NK-92 treated with Interleukin-12 subunit alpha and Interleukin-12 subunit beta, amount 100 ng/mL, for 24 hours (cell line): Measurements from ENCODE around the gene C12orf75.

Experiments
- DNase-seq: peaks from one replicate; lab custom pipeline; 2025; lab: John Stamatoyannopoulos, UW

Gene C12orf75

DNA sequence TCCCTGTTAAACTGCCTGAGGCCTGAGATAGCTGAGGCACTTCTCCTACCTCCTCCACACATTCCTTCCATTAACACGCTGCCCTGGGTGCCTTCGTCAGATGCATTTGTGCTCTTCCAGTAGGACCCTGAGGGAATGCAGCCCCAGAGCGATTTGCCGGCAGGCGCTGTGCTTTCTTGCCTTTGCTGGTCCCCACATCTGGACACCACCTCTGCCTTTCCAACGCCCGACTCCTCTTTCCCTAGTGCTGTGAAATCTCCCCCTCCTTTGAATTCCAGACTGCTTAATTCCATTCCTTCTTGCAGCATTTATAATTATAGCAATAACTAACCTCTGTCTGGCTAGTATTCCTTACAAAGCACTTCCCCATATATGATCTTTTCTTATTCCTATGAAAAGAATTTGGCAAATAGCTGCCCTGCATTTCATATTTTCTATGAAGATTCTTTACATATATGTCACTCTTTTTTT is 88.4 kb downstream of the C12orf75 start:
- DNase-seq: no peak

DNA sequence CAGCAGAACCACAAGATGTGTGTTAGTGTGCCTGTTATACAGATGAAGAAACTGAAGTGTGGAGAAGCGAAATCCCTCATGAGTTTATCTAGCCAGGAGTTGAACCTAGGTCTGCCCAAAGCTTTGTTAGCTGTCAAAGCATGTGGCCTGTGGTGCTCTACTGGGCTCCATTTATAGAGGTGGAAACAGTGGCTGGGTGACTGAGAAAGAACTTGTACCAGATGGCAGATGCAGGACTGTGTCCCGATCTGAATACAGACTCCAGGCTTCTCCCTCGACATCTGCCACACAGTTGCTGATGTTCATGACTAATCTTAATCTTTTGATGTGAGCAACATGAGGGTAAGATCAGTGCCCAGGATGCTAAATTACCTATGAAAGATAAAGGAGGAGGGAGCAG is 89.1 kb downstream of the C12orf75 start:
- no peak for DNase-seq

DNA sequence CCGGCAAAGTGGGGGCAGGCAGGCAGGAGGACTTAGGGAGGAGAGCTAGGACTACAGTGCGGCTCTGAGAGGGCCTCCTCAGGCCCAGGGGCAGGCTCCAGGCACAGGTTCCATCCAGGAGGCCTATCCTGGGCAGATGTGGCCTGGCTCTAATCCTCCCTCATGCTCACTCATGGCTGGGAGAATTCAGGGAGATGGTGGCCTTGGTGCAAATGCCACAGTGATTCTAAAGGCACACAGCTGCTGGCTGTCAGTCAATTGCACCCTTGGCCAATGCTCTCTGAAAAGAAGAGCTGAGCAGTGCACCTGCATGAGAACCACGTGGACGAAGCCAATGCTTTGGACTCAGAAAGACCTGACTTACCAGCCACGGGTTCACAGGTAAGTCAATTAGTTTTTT is 89.6 kb downstream of the C12orf75 start:
- DNase-seq: no peak

DNA sequence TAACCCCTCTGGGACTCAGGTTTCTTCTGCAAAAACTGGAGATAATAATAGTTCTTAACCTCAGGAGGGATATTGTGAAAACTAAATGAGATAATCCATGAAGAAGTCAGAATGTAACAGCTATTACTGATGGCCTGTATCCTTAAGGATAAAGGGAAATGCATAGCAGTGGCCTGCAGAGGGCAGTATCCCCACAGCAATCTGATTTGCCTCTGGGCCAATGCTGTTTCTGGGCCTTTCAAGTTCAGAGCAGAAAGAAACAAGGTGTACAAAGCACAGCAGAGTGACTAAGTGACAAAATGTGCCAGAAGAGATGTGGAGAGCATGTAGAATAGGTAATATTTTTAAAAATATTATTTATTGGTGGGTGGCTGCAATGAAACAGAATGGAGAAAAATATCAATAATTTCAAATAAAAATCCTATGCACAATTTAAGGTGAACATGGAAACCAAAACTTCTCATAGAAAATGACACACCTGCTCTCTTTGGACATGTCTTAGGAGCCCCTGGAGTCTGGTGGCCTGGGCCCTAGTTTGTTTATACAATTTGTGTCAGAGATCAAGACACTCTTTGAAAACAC is 90.3 kb downstream of the C12orf75 start:
- DNase-seq: peak; percentile 37
